Breast epithelium (tissue), 3 donors: ENCODE measurements around the gene MED31.

Experiments
- CTCF ChIP-seq, 3 donors: fragments of 450-650 bp; IDR thresholded peaks; one replicate each; pipeline ENCODE4 v1.5.1; 2016 to 2017; ENCODE audit warnings: antibody characterized with exemption in 3 of 3, mild to moderate bottlenecking in 3 of 3, moderate library complexity in 3 of 3
- POLR2A ChIP-seq: fragments of 450-650 bp; IDR thresholded peaks from one replicate; pipeline ENCODE4 v1.6.1; 2016; ENCODE audit warnings: antibody characterized with exemption, mild to moderate bottlenecking, moderate library complexity

- TF ChIP-seq CTCF (IDR thresholded peaks at IDR 0.05) (no peak), POLR2A (no peak)
Observed at GRCh38 chr17:6683730-6684459, 32.5 kb upstream of the MED31 start.
